Measurements from ENCODE around the gene GRB10.

GRB10 gene

GRCh38 chr7:50632561-50633413, 149.9 kb downstream of the GRB10 start:
- peak; percentile 54 for DNase-seq (ENCODE audit: low spot score)

GRCh38 chr7:50631639-50632038, 151.1 kb downstream of the GRB10 start:
- no peak for DNase-seq (ENCODE audit: low spot score)

- DNase-seq (ENCODE audit: low spot score), result no peak
These were observed 151.6 kb downstream of the GRB10 start for GRCh38 chr7:50631100-50631499.

- DNase-seq (ENCODE audit: low spot score), result no peak
These were observed 153.3 kb downstream of the GRB10 start for GRCh38 chr7:50629238-50629901.

DNA sequence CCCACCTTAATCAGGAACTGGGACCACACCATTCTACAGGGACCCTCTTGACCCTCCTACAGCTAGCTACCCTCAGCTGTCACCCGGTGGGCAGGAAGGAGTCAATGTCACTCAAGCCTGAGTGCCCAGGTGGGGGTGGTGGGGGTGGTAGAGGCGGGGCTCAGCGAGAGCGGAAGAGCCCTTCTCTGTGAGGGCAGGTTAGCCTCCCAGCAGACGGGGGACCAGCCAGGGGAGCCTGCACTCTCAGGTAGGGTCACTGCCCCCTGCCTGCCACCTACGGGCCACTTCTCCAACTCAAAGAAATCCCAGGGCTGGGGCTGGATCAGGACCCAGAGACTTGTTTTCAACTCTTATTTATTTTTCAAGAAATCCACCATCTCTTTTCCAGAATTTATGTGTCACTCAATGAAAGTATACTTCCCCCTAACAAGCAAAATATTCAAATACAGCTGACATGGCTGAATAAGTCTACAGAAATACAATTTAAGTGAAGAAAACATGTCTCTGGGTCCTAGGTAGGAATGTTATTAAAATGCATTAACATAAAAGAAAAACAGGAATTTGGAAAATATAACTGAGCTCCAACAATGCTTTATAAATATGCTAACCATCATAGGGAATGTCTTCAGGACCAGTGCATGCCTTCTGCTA, 154.1 kb downstream of the GRB10 start:
- DNase-seq (ENCODE audit: low spot score), result no peak

DNA sequence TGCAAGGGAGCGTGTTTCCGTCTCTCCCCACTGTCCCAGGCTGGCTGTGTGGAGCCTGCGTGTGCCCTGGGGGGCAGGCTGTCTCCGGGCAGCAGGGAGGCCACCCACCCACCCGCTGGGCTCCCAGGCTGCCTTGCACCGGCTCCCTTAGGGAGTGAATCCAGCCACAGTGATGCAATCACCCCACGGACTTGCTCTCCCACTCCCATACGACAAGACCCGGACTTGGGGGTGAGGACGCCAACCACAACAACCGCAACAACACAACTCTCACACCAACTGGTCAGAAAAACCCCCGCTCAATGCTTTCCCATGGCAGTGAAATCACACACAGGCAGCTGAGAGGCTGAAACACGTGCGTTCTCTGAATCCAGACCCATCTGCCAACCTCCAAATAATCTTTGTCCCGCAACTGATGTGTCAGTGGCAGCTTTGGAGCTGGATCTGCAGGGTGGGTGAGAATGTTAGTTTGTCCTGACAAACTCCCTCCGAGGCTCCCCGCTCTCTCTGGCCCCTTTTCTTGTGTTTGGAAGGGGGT, 154.8 kb downstream of the GRB10 start:
- DNase-seq (ENCODE audit: low spot score), result no peak

DNA sequence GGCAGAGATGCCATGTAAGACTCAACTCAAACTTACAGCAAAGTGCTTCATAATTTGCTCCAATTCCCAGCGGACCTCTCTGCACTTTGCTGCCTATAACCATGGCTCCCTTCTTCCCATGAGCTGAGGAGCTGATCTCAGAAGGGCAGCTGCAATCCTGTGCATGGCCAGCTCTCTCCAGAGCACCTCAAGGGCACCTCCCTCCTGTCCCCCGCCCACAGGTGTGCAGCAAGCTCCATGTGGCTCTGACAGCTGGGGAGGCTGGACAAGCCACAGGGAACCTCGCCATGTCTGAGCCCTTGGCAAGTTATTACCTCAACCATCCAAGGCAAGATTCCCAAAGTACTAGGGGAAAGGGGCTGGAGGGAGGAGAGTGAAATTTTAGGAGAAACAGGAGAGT, 156.4 kb downstream of the GRB10 start:
- no peak for DNase-seq (ENCODE audit: low spot score)

DNA sequence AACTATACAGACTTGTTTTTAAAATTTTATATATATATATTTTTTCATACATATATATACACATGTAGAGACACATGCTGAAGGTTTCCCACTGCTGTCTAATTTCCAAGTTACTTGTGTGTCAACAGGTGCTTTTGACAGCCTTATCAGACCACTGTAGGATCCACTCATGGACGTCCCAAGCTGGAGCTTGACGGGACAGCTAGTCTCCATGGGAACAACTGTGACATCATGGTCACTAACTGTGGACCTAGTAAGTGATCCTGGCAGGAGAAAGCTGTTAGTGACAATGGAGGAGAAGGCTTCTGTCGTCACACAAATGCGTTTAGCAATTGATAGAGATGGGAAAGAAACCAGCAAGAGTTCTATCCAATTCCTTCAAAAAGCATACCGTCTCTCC, 157.3 kb downstream of the GRB10 start:
- no peak for DNase-seq (ENCODE audit: low spot score)

- no peak for DNase-seq (ENCODE audit: low spot score)
These were observed 159.9 kb downstream of the GRB10 start for GRCh38 chr7:50622821-50623220.

DNA sequence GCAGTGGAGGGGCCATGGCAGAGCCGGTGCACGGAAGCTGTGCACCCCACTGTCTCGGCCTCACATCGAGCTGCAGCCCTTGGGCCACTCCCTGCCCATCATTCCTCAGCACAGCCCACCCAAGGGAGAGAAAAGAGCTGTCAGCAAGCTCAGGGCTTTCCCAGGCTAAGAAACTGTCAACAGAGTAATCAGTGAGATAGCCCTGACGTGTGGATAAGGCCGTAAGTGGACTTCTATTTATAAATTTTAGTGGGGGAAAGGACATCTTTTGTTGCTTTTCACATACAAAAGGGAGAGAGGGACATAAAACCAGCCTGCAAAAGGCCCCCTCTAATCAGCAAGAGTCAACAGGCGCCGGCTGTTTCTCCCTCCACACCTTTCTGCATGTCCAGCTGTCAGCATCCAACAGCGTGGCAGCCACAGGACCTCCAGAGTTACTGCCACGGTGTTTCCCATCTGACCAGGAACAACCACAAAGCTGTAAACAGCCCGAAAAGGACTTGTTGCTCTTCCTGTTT, 160.7 kb downstream of the GRB10 start:
- no peak for DNase-seq (ENCODE audit: low spot score)

- DNase-seq (ENCODE audit: low spot score), result no peak
These were observed 161.5 kb downstream of the GRB10 start for GRCh38 chr7:50621206-50621605.

GRCh38 chr7:50620433-50620832, 162.3 kb downstream of the GRB10 start:
- DNase-seq (ENCODE audit: low spot score), result no peak

DNA sequence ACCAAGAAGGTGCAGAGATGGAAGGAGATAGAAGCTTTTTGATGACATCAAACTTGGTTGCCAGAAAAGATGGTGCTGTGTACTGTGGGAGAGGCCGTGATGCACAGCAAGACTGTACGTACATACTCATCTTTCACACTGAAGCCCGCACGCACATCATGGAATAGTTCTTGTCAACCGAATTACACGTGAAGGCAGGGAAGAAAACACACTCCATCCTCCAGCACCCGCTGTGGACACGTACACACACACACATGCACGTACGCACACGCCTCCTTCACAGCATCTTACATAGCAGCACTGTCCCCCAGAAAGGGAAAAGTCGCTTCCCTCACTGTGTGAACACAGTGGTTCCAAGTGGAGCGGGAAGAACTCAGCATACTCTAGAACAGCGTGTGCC, 163.0 kb downstream of the GRB10 start:
- no peak for DNase-seq (ENCODE audit: low spot score)

DNA sequence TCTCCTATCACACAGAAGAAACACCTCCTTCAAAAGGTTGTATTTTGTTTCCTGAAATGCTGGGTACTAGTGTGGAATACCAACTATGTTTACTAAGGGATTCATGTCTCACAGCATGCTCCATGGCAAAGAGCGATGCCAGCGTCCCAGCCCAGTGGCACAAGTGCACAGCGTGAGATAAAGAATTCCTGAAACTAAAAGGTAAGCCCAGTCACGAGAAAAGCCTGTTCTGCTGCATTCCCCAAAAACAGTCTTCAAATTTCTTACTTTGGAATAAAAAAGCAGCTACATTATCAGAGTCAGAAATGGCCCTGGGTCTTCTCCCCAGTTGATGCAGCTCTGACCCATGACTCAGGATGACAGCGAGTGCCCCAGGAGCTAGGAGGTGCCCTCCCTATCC, 164.4 kb downstream of the GRB10 start:
- DNase-seq (ENCODE audit: low spot score), result no peak

GRCh38 chr7:50615519-50616080, 167.1 kb downstream of the GRB10 start:
- DNase-seq (ENCODE audit: low spot score), result no peak

DNA sequence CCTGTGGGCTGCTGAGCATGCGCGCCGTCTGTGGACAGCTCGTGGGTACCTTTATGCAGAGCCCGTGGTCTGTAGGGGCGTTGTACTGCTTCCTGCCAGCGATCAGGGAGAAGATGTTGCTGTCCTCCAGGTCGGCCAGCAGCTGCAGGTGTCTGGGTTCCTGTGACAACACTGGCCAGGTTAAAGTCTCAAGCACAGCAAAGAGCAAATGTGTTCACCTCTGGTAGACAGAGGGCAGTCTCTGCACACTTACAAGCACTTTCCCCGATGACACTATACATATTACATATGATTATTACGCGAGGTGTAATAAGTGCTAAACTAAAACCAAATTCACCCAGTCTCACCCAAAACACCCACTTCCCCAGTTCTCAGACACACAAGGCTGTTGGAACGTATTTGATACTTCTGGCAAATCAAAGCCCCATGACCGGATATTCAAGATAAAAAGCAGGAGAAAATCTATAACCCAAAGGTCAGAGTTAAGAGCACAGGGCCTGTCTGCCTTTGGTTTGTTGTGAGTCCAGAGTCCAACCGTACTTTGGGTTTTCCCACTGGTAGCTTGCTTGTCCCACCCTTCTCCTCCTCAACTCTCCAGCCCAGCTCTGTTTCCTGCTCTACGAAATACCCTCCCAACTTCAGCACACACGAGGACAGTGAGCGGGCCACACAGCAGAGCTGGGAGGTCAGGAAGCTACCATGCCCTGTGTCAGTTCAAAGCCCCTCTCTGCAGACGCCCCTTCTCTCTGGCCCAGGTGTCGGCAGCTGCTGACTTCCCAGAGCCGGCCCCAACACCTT, 167.8 kb downstream of the GRB10 start:
- no peak for DNase-seq (ENCODE audit: low spot score)

- no peak for DNase-seq (ENCODE audit: low spot score)
These were observed 169.2 kb downstream of the GRB10 start for GRCh38 chr7:50613473-50613872.

DNA sequence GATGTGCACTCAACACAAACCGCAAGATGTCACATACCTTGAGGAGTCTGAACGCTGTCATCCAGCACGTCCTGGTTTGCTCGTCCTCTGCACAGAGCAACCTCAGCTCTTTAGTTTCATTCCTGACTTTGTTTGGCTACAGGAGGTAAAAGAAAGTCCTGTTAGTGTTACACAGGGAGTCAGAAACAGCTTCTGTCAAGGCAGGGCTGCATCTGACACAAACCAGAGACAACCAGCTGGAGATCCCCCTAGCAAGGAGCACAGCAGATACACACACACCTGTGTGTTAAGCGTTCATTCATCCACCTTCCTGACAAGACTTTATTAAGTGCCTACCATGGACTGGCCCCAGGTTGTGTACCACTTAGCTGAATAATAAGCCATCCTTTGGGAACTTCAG, 170.0 kb downstream of the GRB10 start:
- no peak for DNase-seq (ENCODE audit: low spot score)

DNA sequence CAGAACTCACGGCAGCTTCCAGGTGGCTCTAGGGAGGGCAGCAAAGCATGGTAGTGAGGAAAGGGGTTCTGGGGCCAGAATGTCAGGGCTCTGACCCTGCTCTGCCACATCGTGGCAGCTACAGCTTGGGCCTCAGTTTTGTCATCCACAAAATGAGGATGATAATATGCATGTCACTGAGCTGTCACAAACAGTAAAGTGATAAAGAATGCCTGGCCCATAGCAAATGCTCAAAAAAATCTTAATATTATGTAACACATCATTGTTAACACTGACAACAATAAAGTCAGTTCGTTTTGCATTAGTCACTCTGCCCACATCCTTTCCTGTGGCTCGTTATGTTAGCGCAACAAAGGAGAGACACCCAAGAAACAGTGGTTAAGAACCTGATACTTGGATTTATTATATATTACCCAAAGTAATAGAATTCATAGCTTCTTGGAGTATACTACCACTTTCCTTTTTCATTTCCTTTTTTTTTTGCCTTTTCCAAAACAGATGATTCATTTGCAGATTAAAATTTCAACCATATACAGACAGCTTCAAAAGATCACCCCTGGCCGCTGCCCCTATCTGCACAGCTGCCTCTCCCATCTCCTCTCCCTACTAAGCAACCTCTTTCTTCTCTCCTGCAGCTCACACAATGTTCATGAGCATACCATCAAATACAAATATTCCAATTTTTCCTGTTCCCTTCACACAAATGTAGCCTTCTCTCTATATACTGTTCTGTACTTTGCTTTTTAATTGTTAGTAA, 172.0 kb downstream of the GRB10 start:
- peak; percentile 48 for DNase-seq (ENCODE audit: low spot score)

- no peak for DNase-seq (ENCODE audit: low spot score)
These were observed 174.3 kb downstream of the GRB10 start for GRCh38 chr7:50608196-50608906.

Measured in RKO (cell line).